Measurements from ENCODE around the gene FKBP10. TPM values are rescaled to one million over a fixed set of nuclear protein-coding genes. Genes with fewer than 3 reads are reported as not detected.

The FKBP10 gene
- total and polyA plus RNA-seq, 11 donors = 6.5 to 40.4 (median 12.5) TPM

- H3K4me3 ChIP-seq = peak overlapping the region in 9 of 12 donors; percentile 77 to 100 (median 96)
- WGBS, 4 donors = 73 to 82% (median 76%) methylated on average over 18 of the region's 18 CpGs
- H3K4me1 ChIP-seq = peaks cover 0 to 52% (median 32%) of the 10 kb centered on the region in 12 donors
- TF ChIP-seq POLR2A (IDR thresholded peaks at IDR 0.05) (no peak), CTCF (IDR thresholded peaks at IDR 0.05) (no peak)
- H3K27me3 ChIP-seq = no peaks in the 10 kb centered on the region
- intact Hi-C loops (cut with DNase I) = no loop called here
- H3K36me3 ChIP-seq = peaks cover 0 to 20% (median 17%) of the 10 kb centered on the region in 9 donors
- no peaks in the 10 kb centered on the region for H3K9me3 ChIP-seq
- no peak overlapping the region for H3K27ac ChIP-seq
- DNase-seq (no peak), ATAC-seq (no peak)
These were observed 50.5 kb downstream of the FKBP10 start for GRCh38 chr17:41863074-41863848.

GRCh38 chr17:41864498-41864835, 51.7 kb downstream of the FKBP10 start:
- DNase-seq (no peak), ATAC-seq (peak in 2 of 4 donors; percentile 52 to 55)
- Histone ChIP-seq H3K4me1 (peaks cover 0 to 52% (median 32%) of the 10 kb centered on the region in 12 donors), H3K27ac (peak overlapping the region in 10 of 12 donors; percentile 84 to 95 (median 92)), H3K27me3 (no peaks in the 10 kb centered on the region), H3K4me3 (peak overlapping the region; percentile 77 to 100 (median 96)), H3K9me3 (no peaks in the 10 kb centered on the region), H3K36me3 (peaks cover 0 to 32% (median 27%) of the 10 kb centered on the region in 9 donors)
- intact Hi-C loops (cut with DNase I) = loop anchor here in 1 of 10 donors (2.0 kb wide), 1 partner anchor 52 kb away; no protein-coding TSS in a partner anchor
- WGBS, 4 donors = 0 to 1% (median 0%) methylated on average over 25 of the region's 25 CpGs
- TF ChIP-seq CTCF (IDR thresholded peaks at IDR 0.05) = no peak
- no peak for TF ChIP-seq POLR2A (IDR thresholded peaks at IDR 0.05)

- Histone ChIP-seq H3K27ac (peak within 1 kb of the TSS; percentile 75 to 95 (median 90)), H3K4me1 (peaks cover 0 to 48% (median 28%) of the 10 kb centered on the region in 12 donors), H3K9me3 (no peaks in the 10 kb centered on the region), H3K4me3 (peak within 1 kb of the TSS; percentile 77 to 100 (median 96)), H3K36me3 (peaks cover 0 to 38% (median 33%) of the 10 kb centered on the region in 9 donors), H3K27me3 (no peaks in the 10 kb centered on the region)
- TF ChIP-seq POLR2A (IDR thresholded peaks at IDR 0.05) (peak; percentile 82 to 97), CTCF (IDR thresholded peaks at IDR 0.05) (peak in 4 of 12 donors; percentile 30 to 39 (median 34))
- WGBS, 4 donors = 0 to 2% (median 0%) methylated on average over 30 to 90 of the region's 90 CpGs
- intact Hi-C loops (cut with DNase I) = loop anchor here in 1 of 10 donors (2.0 kb wide), 1 partner anchor 52 kb away; no protein-coding TSS in a partner anchor
- ATAC-seq = peak; percentile 92 to 99 (median 98)
- DNase-seq = peak; percentile 89 to 92 (median 91)
These were observed 52.2 kb downstream of the FKBP10 start, which contains the start of gene KLHL11 for GRCh38 chr17:41864836-41865595. Gene KLHL11, minus strand, starts transcription at chr17:41865423. Its CDS starts 53 bp downstream, at chr17:41865370.

GRCh38 chr17:41865596-41865893, 52.7 kb downstream of the FKBP10 start:
- Histone ChIP-seq H3K27me3 (no peaks in the 10 kb centered on the region), H3K9me3 (no peaks in the 10 kb centered on the region), H3K36me3 (peaks cover 0 to 43% (median 38%) of the 10 kb centered on the region in 9 donors), H3K4me1 (peaks cover 0 to 43% (median 25%) of the 10 kb centered on the region in 12 donors), H3K4me3 (peak overlapping the region in 11 of 12 donors; percentile 77 to 100 (median 96)), H3K27ac (peak overlapping the region in 11 of 12 donors; percentile 55 to 95 (median 91))
- intact Hi-C loops (cut with DNase I) = loop anchor here in 1 of 10 donors (2.0 kb wide), 1 partner anchor 51 kb away; no protein-coding TSS in a partner anchor
- ATAC-seq (no peak), DNase-seq (no peak)
- TF ChIP-seq POLR2A (IDR thresholded peaks at IDR 0.05) (no peak), CTCF (IDR thresholded peaks at IDR 0.05) (peak in 3 of 12 donors; percentile 0 to 10 (median 7))
- WGBS, 4 donors = 1 to 2% (median 1%) methylated on average over 7 to 10 of the region's 10 CpGs

Measured in heart left ventricle (tissue), 16 donors.